Sigmoid colon (tissue), 4 donors: Measurements from ENCODE around the gene SPOCK2.

ENCODE experiments used
- EP300 ChIP-seq, 4 donors: sonication (generic); formaldehyde crosslinking; IDR thresholded peaks; one replicate each; pipeline ENCODE4 v1.6.1; 2017; ENCODE audit warnings: antibody characterized with exemption in 4 of 4
- POLR2A ChIP-seq, 2 donors: fragments of 450-650 bp; IDR thresholded peaks; one replicate each; pipeline ENCODE4 v1.6.1; 2016; ENCODE audit warnings: antibody characterized with exemption in 2 of 2, mild to moderate bottlenecking in 2 of 2, moderate library complexity in 2 of 2
- POLR2AphosphoS5 ChIP-seq, 4 donors: sonication (generic); formaldehyde crosslinking; IDR thresholded peaks; one replicate each; pipeline ENCODE4 v1.6.1; 2017; ENCODE audit warnings: antibody characterized with exemption in 4 of 4
- TF ChIP-seq, protein P1 (sequence below), 4 experiments: fragments of 450-650 bp in 3 of 4; fragments of 200-600 bp in 1 of 4; IDR thresholded peaks; one replicate each; pipeline ENCODE4 v1.5.1; 2016 to 2019; ENCODE audit warnings: antibody characterized with exemption in 4 of 4, mild to moderate bottlenecking in 3 of 4, moderate library complexity in 2 of 4

DNA sequence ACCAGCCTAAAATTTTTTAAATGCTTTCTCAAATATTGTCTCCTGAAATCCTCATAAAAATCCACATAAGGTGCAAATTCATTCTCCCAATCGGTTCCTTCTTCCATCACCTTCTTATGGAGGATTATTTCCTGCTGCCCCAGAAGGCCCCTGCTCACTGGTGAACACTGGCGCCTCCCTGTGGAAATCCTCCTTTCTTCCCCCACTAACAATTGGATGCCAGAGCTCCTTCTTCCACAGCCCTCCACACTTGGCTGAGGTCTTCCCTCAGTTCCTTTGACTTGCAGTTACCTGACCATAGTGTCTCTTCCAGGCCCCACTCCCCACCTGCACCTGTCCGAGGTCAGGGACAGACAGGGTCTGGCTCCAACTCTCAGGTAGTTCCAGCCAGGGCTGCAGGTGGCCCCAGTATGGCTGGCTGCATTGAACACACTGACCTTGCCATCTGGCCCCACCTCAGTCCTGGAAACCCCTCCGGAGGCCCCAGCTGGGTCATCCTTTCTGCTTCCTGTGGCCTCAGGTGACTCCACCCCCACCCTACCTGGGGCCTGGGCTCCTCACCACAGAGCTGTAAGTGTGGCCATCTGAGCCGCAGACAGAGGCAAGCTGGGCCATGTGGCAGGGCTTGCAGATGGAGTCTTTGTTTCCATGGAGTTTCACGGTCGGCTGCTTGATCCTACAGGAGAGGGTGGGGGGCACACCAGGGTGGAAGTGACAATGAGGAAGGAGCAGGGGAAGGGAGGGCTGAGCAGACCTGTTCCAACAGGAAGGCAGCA is 18.4 kb downstream of the SPOCK2 start:
- TF ChIP-seq, protein P1, sequence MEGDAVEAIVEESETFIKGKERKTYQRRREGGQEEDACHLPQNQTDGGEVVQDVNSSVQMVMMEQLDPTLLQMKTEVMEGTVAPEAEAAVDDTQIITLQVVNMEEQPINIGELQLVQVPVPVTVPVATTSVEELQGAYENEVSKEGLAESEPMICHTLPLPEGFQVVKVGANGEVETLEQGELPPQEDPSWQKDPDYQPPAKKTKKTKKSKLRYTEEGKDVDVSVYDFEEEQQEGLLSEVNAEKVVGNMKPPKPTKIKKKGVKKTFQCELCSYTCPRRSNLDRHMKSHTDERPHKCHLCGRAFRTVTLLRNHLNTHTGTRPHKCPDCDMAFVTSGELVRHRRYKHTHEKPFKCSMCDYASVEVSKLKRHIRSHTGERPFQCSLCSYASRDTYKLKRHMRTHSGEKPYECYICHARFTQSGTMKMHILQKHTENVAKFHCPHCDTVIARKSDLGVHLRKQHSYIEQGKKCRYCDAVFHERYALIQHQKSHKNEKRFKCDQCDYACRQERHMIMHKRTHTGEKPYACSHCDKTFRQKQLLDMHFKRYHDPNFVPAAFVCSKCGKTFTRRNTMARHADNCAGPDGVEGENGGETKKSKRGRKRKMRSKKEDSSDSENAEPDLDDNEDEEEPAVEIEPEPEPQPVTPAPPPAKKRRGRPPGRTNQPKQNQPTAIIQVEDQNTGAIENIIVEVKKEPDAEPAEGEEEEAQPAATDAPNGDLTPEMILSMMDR (IDR thresholded peaks at IDR 0.05) = no peak
- TF ChIP-seq POLR2A (IDR thresholded peaks at IDR 0.05) (no peak), POLR2AphosphoS5 (IDR thresholded peaks at IDR 0.05) (no peak), EP300 (IDR thresholded peaks at IDR 0.05) (no peak)
